Measurements from ENCODE around the gene MAN1C1. TPM values are rescaled to one million over a fixed set of nuclear protein-coding genes. Genes with fewer than 3 reads are reported as not detected.

Gene MAN1C1
- total and polyA plus RNA-seq, 3 experiments from 2014 or later, result 2.8 to 5.6 (median 3.6) TPM

- Histone ChIP-seq H3K9me3 (ENCODE audit: low read length) (no peaks in the 10 kb centered on the region), H3K27me3 (ENCODE audit: insufficient read depth, low read length, poor library complexity, severe bottlenecking) (no peaks in the 10 kb centered on the region), H3K4me3 (ENCODE audit: low read length) (no peak overlapping the region), H3K4me1 (ENCODE audit: insufficient read depth, low read length) (peaks cover 28% of the 10 kb centered on the region), H3K36me3 (ENCODE audit: insufficient read depth, low read length) (no peaks in the 10 kb centered on the region), H3K27ac (ENCODE audit: low read depth, low read length) (no peak overlapping the region)
- DNase-seq, result no peak
- Mint-ChIP-seq H3K4me1 (peaks cover 20 to 23% (median 23%) of the 10 kb centered on the region in 3 donors), H3K27ac (peak overlapping the region in 2 of 8 donors; percentile 14 to 16), H3K27me3 (peaks cover 0 to 4% of the 10 kb centered on the region in 2 donors), H3K4me3 (no peak overlapping the region), H3K36me3 (peaks cover 0 to 17% (median 2%) of the 10 kb centered on the region in 3 donors), H3K9me3 (no peaks in the 10 kb centered on the region)
- POLR2A ChIA-PET, result no interaction called here
- CTCF ChIA-PET, result interaction anchor here (1.3 kb wide), 1 partner anchor 18 kb away, joined by 4 read pairs; no protein-coding TSS in a partner anchor
These were observed 199.6 kb downstream of the MAN1C1 start for GRCh38 chr1:25816112-25816718.

DNA sequence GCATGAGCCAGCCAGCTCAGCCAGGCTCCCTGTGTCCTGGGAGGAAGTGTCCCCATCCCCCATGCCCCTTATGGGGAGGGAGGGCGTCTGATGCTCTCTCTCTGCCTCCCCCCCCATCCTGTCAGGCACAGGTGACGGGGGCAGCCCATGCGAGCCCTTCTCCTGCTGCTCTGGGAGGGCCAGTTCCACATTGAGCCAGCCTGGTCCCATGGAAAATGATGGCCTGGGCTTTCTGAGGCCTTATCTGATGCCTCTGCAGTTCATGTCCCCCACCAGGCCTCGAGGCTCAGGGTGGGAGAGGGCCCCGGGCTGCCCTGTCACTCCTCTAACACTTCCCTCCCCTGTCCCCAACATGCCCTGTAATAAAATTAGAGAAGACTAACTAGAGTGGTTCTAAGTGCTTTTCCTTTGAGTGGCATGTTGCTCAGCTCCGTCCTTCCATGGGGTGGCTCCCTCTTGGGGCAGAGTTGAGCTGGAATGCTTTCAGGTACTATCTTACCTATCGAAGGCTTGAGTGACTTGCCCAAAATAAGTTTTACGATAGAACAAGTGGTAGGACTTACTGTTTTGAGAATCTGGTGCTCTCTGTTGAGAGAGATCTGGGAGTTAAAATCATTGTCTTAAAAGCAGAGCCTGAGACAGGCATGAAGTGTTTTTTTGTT, 201.4 kb downstream of the MAN1C1 start:
- ChIA-PET POLR2A (no interaction called here), CTCF (interaction anchor here (1.8 kb wide), 1 partner anchor 22 kb away, joined by 4 read pairs; no protein-coding TSS in a partner anchor)
- DNase-seq, result no peak
- Histone ChIP-seq H3K27me3 (ENCODE audit: insufficient read depth, low read length, poor library complexity, severe bottlenecking) (no peaks in the 10 kb centered on the region), H3K36me3 (ENCODE audit: insufficient read depth, low read length) (no peaks in the 10 kb centered on the region), H3K27ac (ENCODE audit: low read depth, low read length) (peak overlapping the region; percentile 90), H3K4me1 (ENCODE audit: insufficient read depth, low read length) (peaks cover 37% of the 10 kb centered on the region), H3K4me3 (ENCODE audit: low read length) (no peak overlapping the region), H3K9me3 (ENCODE audit: low read length) (no peaks in the 10 kb centered on the region)
- H3K27ac Mint-ChIP-seq, result peak overlapping the region in 7 of 8 donors; percentile 59 to 96 (median 86)
- peaks cover 0 to 17% (median 0%) of the 10 kb centered on the region in 3 donors for H3K36me3 Mint-ChIP-seq
- H3K4me1 Mint-ChIP-seq, result peaks cover 30 to 35% (median 34%) of the 10 kb centered on the region in 3 donors
- no peaks in the 10 kb centered on the region for H3K9me3 Mint-ChIP-seq
- peak overlapping the region; percentile 92 to 98 (median 94) for H3K4me3 Mint-ChIP-seq
- peaks cover 0 to 4% of the 10 kb centered on the region in 2 donors for H3K27me3 Mint-ChIP-seq

- H3K9me3 ChIP-seq (ENCODE audit: low read length), result no peaks in the 10 kb centered on the region
- Mint-ChIP-seq H3K27me3 (peaks cover 0 to 4% of the 10 kb centered on the region in 2 donors), H3K36me3 (peaks cover 0 to 16% (median 0%) of the 10 kb centered on the region in 3 donors), H3K9me3 (no peaks in the 10 kb centered on the region), H3K4me1 (peaks cover 30 to 37% (median 35%) of the 10 kb centered on the region in 3 donors), H3K4me3 (peak overlapping the region; percentile 92 to 98 (median 94)), H3K27ac (peak overlapping the region; percentile 59 to 96 (median 90))
- ChIA-PET CTCF (interaction anchor here (1.7 to 2.5 kb wide), 3 partner anchors 9 to 77 kb away, joined by 4 to 20 read pairs (median 9); no protein-coding TSS in a partner anchor), POLR2A (interaction anchor here (1.8 to 2.7 kb wide), 2 partner anchors 57 to 587 kb away, joined by 5 to 17 read pairs; partner anchors contain the start of genes PAQR7 and SYF2)
- peak overlapping the region; percentile 90 for H3K27ac ChIP-seq (ENCODE audit: low read depth, low read length)
- no peaks in the 10 kb centered on the region for H3K36me3 ChIP-seq (ENCODE audit: insufficient read depth, low read length)
- no peak for DNase-seq
- H3K4me1 ChIP-seq (ENCODE audit: insufficient read depth, low read length), result peaks cover 37% of the 10 kb centered on the region
- no peak overlapping the region for H3K4me3 ChIP-seq (ENCODE audit: low read length)
- H3K27me3 ChIP-seq (ENCODE audit: insufficient read depth, low read length, poor library complexity, severe bottlenecking), result no peaks in the 10 kb centered on the region
These were observed 202.0 kb downstream of the MAN1C1 start for GRCh38 chr1:25818569-25818968.

DNA sequence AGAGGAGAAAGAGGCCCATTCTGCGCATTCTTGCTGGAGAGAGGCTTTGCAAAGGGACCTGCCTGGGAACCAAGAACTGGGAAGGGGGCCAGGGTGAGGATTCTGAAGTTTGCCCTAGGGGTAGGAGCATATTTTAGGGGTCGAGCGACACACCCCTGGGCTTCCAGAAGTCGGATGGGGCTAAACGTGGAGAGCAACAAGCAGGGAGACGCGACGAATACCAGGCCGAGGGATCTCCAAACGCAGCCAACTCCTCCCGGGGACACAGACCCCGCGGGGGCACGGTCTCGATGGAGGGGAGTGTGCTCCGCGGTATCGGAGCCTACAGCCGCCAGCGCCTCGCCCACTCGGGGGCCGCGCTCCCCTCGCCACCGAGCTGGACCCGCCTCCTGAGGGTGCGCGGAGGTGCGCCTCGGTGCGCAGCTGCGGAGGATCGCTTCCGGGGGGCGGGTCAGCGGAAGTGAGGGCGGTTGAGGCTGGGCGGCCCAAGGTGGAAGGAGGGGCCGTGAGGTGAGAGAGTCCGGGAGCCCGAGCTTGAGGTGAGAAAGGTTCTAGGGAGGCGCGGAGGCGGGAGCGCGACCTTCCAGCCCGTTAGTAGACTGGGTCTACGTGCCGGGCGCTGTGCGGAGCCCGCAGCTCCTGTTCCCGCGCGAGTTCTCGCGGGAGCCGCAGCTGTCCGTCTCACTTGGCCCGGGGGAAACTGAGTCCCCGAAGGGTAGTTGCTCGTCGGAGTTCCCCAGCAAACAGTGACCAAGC, 203.1 kb downstream of the MAN1C1 start, which contains the start of gene MTFR1L:
TSS of gene MTFR1L (plus strand) at position 464 of the 756 bp plus-strand sequence. CDS start 3,151 bp downstream, outside the sequence.
- peaks cover 0 to 19% (median 0%) of the 10 kb centered on the region in 3 donors for H3K36me3 Mint-ChIP-seq
- peak; percentile 90 to 95 (median 92) for DNase-seq
- Histone ChIP-seq H3K9me3 (ENCODE audit: low read length) (no peaks in the 10 kb centered on the region), H3K4me3 (ENCODE audit: low read length) (peak within 1 kb of the TSS; percentile 71), H3K27me3 (ENCODE audit: insufficient read depth, low read length, poor library complexity, severe bottlenecking) (no peaks in the 10 kb centered on the region), H3K4me1 (ENCODE audit: insufficient read depth, low read length) (peaks cover 37% of the 10 kb centered on the region), H3K36me3 (ENCODE audit: insufficient read depth, low read length) (no peaks in the 10 kb centered on the region), H3K27ac (ENCODE audit: low read depth, low read length) (peak within 1 kb of the TSS; percentile 90)
- H3K4me3 Mint-ChIP-seq, result peak within 1 kb of the TSS; percentile 92 to 98 (median 94)
- H3K4me1 Mint-ChIP-seq, result peaks cover 30 to 40% (median 35%) of the 10 kb centered on the region in 3 donors
- POLR2A ChIA-PET, result interaction anchor here (0.8 to 2.7 kb wide), 9 partner anchors 19 to 588 kb away, joined by 3 to 17 read pairs (median 4); partner anchors contain the start of genes LDLRAP1, PAQR7, RSRP1 and SYF2
- peak within 1 kb of the TSS; percentile 83 to 99 (median 96) for H3K27ac Mint-ChIP-seq
- H3K27me3 Mint-ChIP-seq, result peaks cover 0 to 4% of the 10 kb centered on the region in 2 donors
- no peaks in the 10 kb centered on the region for H3K9me3 Mint-ChIP-seq
- CTCF ChIA-PET, result interaction anchor here (1.0 to 2.5 kb wide), 8 partner anchors 10 to 299 kb away, joined by 3 to 20 read pairs (median 4); partner anchors contain the start of gene PAQR7

- Histone ChIP-seq H3K27me3 (ENCODE audit: insufficient read depth, low read length, poor library complexity, severe bottlenecking) (no peaks in the 10 kb centered on the region), H3K9me3 (ENCODE audit: low read length) (no peaks in the 10 kb centered on the region), H3K4me1 (ENCODE audit: insufficient read depth, low read length) (peaks cover 37% of the 10 kb centered on the region), H3K4me3 (ENCODE audit: low read length) (peak overlapping the region; percentile 71), H3K36me3 (ENCODE audit: insufficient read depth, low read length) (no peaks in the 10 kb centered on the region), H3K27ac (ENCODE audit: low read depth, low read length) (peak overlapping the region; percentile 90)
- H3K27me3 Mint-ChIP-seq, result peaks cover 0 to 4% of the 10 kb centered on the region in 2 donors
- peak overlapping the region; percentile 83 to 99 (median 96) for H3K27ac Mint-ChIP-seq
- ChIA-PET CTCF (interaction anchor here (1.0 to 2.5 kb wide), 7 partner anchors 11 to 300 kb away, joined by 3 to 20 read pairs (median 4); partner anchors contain the start of genes PAFAH2 and PAQR7), POLR2A (interaction anchor here (0.5 to 2.7 kb wide), 12 partner anchors 12 to 988 kb away, joined by 3 to 17 read pairs (median 4); partner anchors contain the start of genes LDLRAP1, PAQR7, RSRP1 and SYF2)
- H3K9me3 Mint-ChIP-seq, result no peaks in the 10 kb centered on the region
- H3K4me1 Mint-ChIP-seq, result peaks cover 30 to 40% (median 35%) of the 10 kb centered on the region in 3 donors
- DNase-seq, result peak; percentile 54 to 85 (median 71)
- H3K36me3 Mint-ChIP-seq, result peaks cover 0 to 16% (median 0%) of the 10 kb centered on the region in 3 donors
- peak overlapping the region; percentile 92 to 98 (median 94) for H3K4me3 Mint-ChIP-seq
These were observed 203.9 kb downstream of the MAN1C1 start for GRCh38 chr1:25820247-25821111.

GRCh38 chr1:25821112-25821476, 204.5 kb downstream of the MAN1C1 start:
- Mint-ChIP-seq H3K27ac (peak overlapping the region; percentile 83 to 99 (median 95)), H3K9me3 (no peaks in the 10 kb centered on the region), H3K27me3 (peaks cover 0 to 4% of the 10 kb centered on the region in 2 donors), H3K4me3 (peak overlapping the region; percentile 89 to 95 (median 90)), H3K4me1 (peaks cover 30 to 40% (median 35%) of the 10 kb centered on the region in 3 donors), H3K36me3 (peaks cover 0 to 20% (median 1%) of the 10 kb centered on the region in 3 donors)
- POLR2A ChIA-PET, result interaction anchor here (0.9 to 2.7 kb wide), 3 partner anchors 11 to 54 kb away, joined by 3 to 17 read pairs (median 3); partner anchors contain the start of gene PAQR7
- H3K27ac ChIP-seq (ENCODE audit: low read depth, low read length), result peak overlapping the region; percentile 90
- H3K4me3 ChIP-seq (ENCODE audit: low read length), result peak overlapping the region; percentile 71
- H3K27me3 ChIP-seq (ENCODE audit: insufficient read depth, low read length, poor library complexity, severe bottlenecking), result no peaks in the 10 kb centered on the region
- H3K4me1 ChIP-seq (ENCODE audit: insufficient read depth, low read length), result peaks cover 37% of the 10 kb centered on the region
- DNase-seq, result no peak
- no peaks in the 10 kb centered on the region for H3K9me3 ChIP-seq (ENCODE audit: low read length)
- CTCF ChIA-PET, result interaction anchor here (1.2 to 2.2 kb wide), 3 partner anchors 18 to 178 kb away, joined by 3 to 7 read pairs (median 4); partner anchors contain the start of gene PAFAH2
- peaks cover 2% of the 10 kb centered on the region for H3K36me3 ChIP-seq (ENCODE audit: insufficient read depth, low read length)
